Effector memory CD8-positive, alpha-beta T cell (primary cell): ENCODE results near the gene DENND1B.

Experiments
- ATAC-seq: fragments of 150-1000 bp; cut with Tn5 transposase; replicated peaks from 2 replicates; pipeline ENCODE4 v1.10.0; 2021; ENCODE audit warnings: mild to moderate bottlenecking, moderate library complexity
- DNase-seq, 3 experiments: peaks; one replicate each; pipeline ENCODE4 v3.0.0; 2021
- H3K27ac Mint-ChIP-seq, 2 donors: one replicate each; pipeline ENCODE4 v1.8.0; 2022; ENCODE audit warnings: mild to moderate bottlenecking in 2 of 2, mixed read lengths in 2 of 2, moderate library complexity in 2 of 2
- H3K27me3 Mint-ChIP-seq, 2 donors: one replicate each; pipeline ENCODE4 v1.8.0; 2022; ENCODE audit warnings: mixed read lengths in 2 of 2
- H3K36me3 Mint-ChIP-seq: one replicate; pipeline ENCODE4 v1.8.0; 2022; ENCODE audit warnings: mild to moderate bottlenecking, moderate library complexity, mixed read lengths; ENCODE audit not compliant: insufficient read depth
- H3K4me1 Mint-ChIP-seq, 2 donors: one replicate each; pipeline ENCODE4 v1.8.0; 2022; ENCODE audit warnings: low read depth in 2 of 2, mixed read lengths in 2 of 2
- H3K4me3 Mint-ChIP-seq, 2 donors: one replicate each; pipeline ENCODE4 v1.8.0; 2022; ENCODE audit warnings: mild to moderate bottlenecking in 2 of 2, mixed read lengths in 2 of 2, moderate library complexity in 2 of 2
- H3K9me3 Mint-ChIP-seq, 2 donors: one replicate each; pipeline ENCODE4 v1.8.0; 2022; ENCODE audit warnings: mixed read lengths in 2 of 2

DENND1B gene

GRCh38 chr1:197745911-197746310, 29.4 kb downstream of the DENND1B start:
- no peak overlapping the region for H3K4me3 Mint-ChIP-seq
- no peaks in the 10 kb centered on the region for H3K9me3 Mint-ChIP-seq
- H3K27me3 Mint-ChIP-seq = no peaks in the 10 kb centered on the region
- no peak overlapping the region for H3K27ac Mint-ChIP-seq
- no peaks in the 10 kb centered on the region for H3K36me3 Mint-ChIP-seq
- peaks cover 36 to 56% of the 10 kb centered on the region in 2 donors for H3K4me1 Mint-ChIP-seq
- DNase-seq (no peak), ATAC-seq (no peak)

- Mint-ChIP-seq H3K27me3 (no peaks in the 10 kb centered on the region), H3K9me3 (no peaks in the 10 kb centered on the region), H3K4me3 (no peak overlapping the region), H3K27ac (peak overlapping the region in 1 of 2 donors; percentile 75), H3K4me1 (peaks cover 30 to 53% of the 10 kb centered on the region in 2 donors), H3K36me3 (no peaks in the 10 kb centered on the region)
- ATAC-seq (no peak), DNase-seq (no peak)
Observed at GRCh38 chr1:197744979-197745378, 30.3 kb downstream of the DENND1B start.

GRCh38 chr1:197743578-197743977, 31.7 kb downstream of the DENND1B start:
- no peak for ATAC-seq
- Mint-ChIP-seq H3K27ac (no peak overlapping the region), H3K36me3 (no peaks in the 10 kb centered on the region), H3K27me3 (no peaks in the 10 kb centered on the region), H3K4me3 (no peak overlapping the region), H3K4me1 (peaks cover 41 to 58% of the 10 kb centered on the region in 2 donors), H3K9me3 (no peaks in the 10 kb centered on the region)
- no peak for DNase-seq

GRCh38 chr1:197740992-197741391, 34.3 kb downstream of the DENND1B start:
- H3K27ac Mint-ChIP-seq = no peak overlapping the region
- peaks cover 43 to 69% of the 10 kb centered on the region in 2 donors for H3K4me1 Mint-ChIP-seq
- H3K4me3 Mint-ChIP-seq = no peak overlapping the region
- H3K9me3 Mint-ChIP-seq = no peaks in the 10 kb centered on the region
- H3K36me3 Mint-ChIP-seq = peaks cover 2% of the 10 kb centered on the region
- H3K27me3 Mint-ChIP-seq = no peaks in the 10 kb centered on the region
- DNase-seq (no peak), ATAC-seq (no peak)

GRCh38 chr1:197738927-197739326, 36.4 kb downstream of the DENND1B start:
- ATAC-seq (peak; percentile 67), DNase-seq (no peak)
- H3K36me3 Mint-ChIP-seq = peaks cover 2% of the 10 kb centered on the region
- H3K27ac Mint-ChIP-seq = no peak overlapping the region
- H3K9me3 Mint-ChIP-seq = no peaks in the 10 kb centered on the region
- no peak overlapping the region for H3K4me3 Mint-ChIP-seq
- H3K4me1 Mint-ChIP-seq = peaks cover 34 to 60% of the 10 kb centered on the region in 2 donors
- no peaks in the 10 kb centered on the region for H3K27me3 Mint-ChIP-seq

GRCh38 chr1:197737916-197738315, 37.4 kb downstream of the DENND1B start:
- ATAC-seq (no peak), DNase-seq (no peak)
- no peak overlapping the region for H3K27ac Mint-ChIP-seq
- no peaks in the 10 kb centered on the region for H3K9me3 Mint-ChIP-seq
- H3K4me3 Mint-ChIP-seq = no peak overlapping the region
- no peaks in the 10 kb centered on the region for H3K27me3 Mint-ChIP-seq
- H3K4me1 Mint-ChIP-seq = peaks cover 32 to 59% of the 10 kb centered on the region in 2 donors
- peaks cover 2% of the 10 kb centered on the region for H3K36me3 Mint-ChIP-seq

GRCh38 chr1:197736685-197737084, 38.6 kb downstream of the DENND1B start:
- DNase-seq = no peak
- H3K4me1 Mint-ChIP-seq = peaks cover 37 to 61% of the 10 kb centered on the region in 2 donors
- H3K36me3 Mint-ChIP-seq = peaks cover 2% of the 10 kb centered on the region
- no peaks in the 10 kb centered on the region for H3K9me3 Mint-ChIP-seq
- no peak overlapping the region for H3K4me3 Mint-ChIP-seq
- no peaks in the 10 kb centered on the region for H3K27me3 Mint-ChIP-seq
- no peak for ATAC-seq
- H3K27ac Mint-ChIP-seq = no peak overlapping the region

- no peak for ATAC-seq
- Mint-ChIP-seq H3K4me1 (peaks cover 36 to 57% of the 10 kb centered on the region in 2 donors), H3K36me3 (peaks cover 2% of the 10 kb centered on the region)
Observed at GRCh38 chr1:197735461-197735860, 39.8 kb downstream of the DENND1B start.

GRCh38 chr1:197733324-197733723, 42.0 kb downstream of the DENND1B start:
- Mint-ChIP-seq H3K27me3 (no peaks in the 10 kb centered on the region), H3K9me3 (no peaks in the 10 kb centered on the region), H3K4me1 (peaks cover 23 to 44% of the 10 kb centered on the region in 2 donors), H3K27ac (no peak overlapping the region), H3K36me3 (peaks cover 2% of the 10 kb centered on the region), H3K4me3 (no peak overlapping the region)
- ATAC-seq = no peak
- DNase-seq = no peak

More at GRCh38 chr1:197735461-197735860, 39.8 kb downstream of the DENND1B start:
- H3K27me3 Mint-ChIP-seq = no peaks in the 10 kb centered on the region
- no peak overlapping the region for H3K4me3 Mint-ChIP-seq
- no peak for DNase-seq
- no peaks in the 10 kb centered on the region for H3K9me3 Mint-ChIP-seq
- H3K27ac Mint-ChIP-seq = no peak overlapping the region

- no peak for DNase-seq
- peaks cover 4% of the 10 kb centered on the region for H3K36me3 Mint-ChIP-seq
- H3K27ac Mint-ChIP-seq = no peak overlapping the region
Observed at GRCh38 chr1:197732187-197732586, 43.1 kb downstream of the DENND1B start.

GRCh38 chr1:197731449-197731848, 43.8 kb downstream of the DENND1B start:
- Mint-ChIP-seq H3K27ac (no peak overlapping the region), H3K36me3 (peaks cover 5% of the 10 kb centered on the region), H3K4me3 (no peak overlapping the region), H3K27me3 (no peaks in the 10 kb centered on the region), H3K4me1 (peaks cover 14 to 35% of the 10 kb centered on the region in 2 donors), H3K9me3 (peaks cover under 1 to 1% of the 10 kb centered on the region in 2 donors)
- DNase-seq (no peak), ATAC-seq (no peak)

More at GRCh38 chr1:197732187-197732586, 43.1 kb downstream of the DENND1B start:
- Mint-ChIP-seq H3K4me1 (peaks cover 21 to 39% of the 10 kb centered on the region in 2 donors), H3K4me3 (no peak overlapping the region), H3K9me3 (no peaks in the 10 kb centered on the region), H3K27me3 (no peaks in the 10 kb centered on the region)
- ATAC-seq = no peak

- Mint-ChIP-seq H3K36me3 (peaks cover 6% of the 10 kb centered on the region), H3K4me1 (peaks cover 7 to 21% of the 10 kb centered on the region in 2 donors), H3K4me3 (no peak overlapping the region), H3K27me3 (no peaks in the 10 kb centered on the region), H3K27ac (no peak overlapping the region), H3K9me3 (peaks cover 7 to 11% of the 10 kb centered on the region in 2 donors)
- DNase-seq (no peak), ATAC-seq (no peak)
Observed at GRCh38 chr1:197725976-197726375, 49.3 kb downstream of the DENND1B start.

- no peak for DNase-seq
- peaks cover 7% of the 10 kb centered on the region for H3K36me3 Mint-ChIP-seq
Observed at GRCh38 chr1:197725044-197725443, 50.2 kb downstream of the DENND1B start.

GRCh38 chr1:197715806-197716205, 59.5 kb downstream of the DENND1B start:
- no peak for ATAC-seq
- no peaks in the 10 kb centered on the region for H3K27me3 Mint-ChIP-seq
- peaks cover 11 to 12% of the 10 kb centered on the region in 2 donors for H3K4me1 Mint-ChIP-seq
- H3K36me3 Mint-ChIP-seq = peaks cover 2% of the 10 kb centered on the region
- no peak overlapping the region for H3K27ac Mint-ChIP-seq
- H3K9me3 Mint-ChIP-seq = no peaks in the 10 kb centered on the region
- H3K4me3 Mint-ChIP-seq = no peak overlapping the region
- no peak for DNase-seq

More at GRCh38 chr1:197725044-197725443, 50.2 kb downstream of the DENND1B start:
- no peak for ATAC-seq
- Mint-ChIP-seq H3K27me3 (no peaks in the 10 kb centered on the region), H3K4me1 (peaks cover 9 to 21% of the 10 kb centered on the region in 2 donors), H3K4me3 (no peak overlapping the region), H3K9me3 (peaks cover 7 to 11% of the 10 kb centered on the region in 2 donors), H3K27ac (no peak overlapping the region)
